G401.6 (cell line): ENCODE data around the gene SMARCAL1.

ENCODE experiments used
- FAIRE-seq: peaks from 2 replicates; lab custom pipeline; 2012; peaks lifted over from hg19 to GRCh38; lab: Jason Lieb, UNC

SMARCAL1 gene

GRCh38 chr2:216477283-216478035 is 65.2 kb downstream of the SMARCAL1 start:
- FAIRE-seq: no peak

GRCh38 chr2:216478151-216478550 is 65.9 kb downstream of the SMARCAL1 start:
- FAIRE-seq: no peak

- no peak for FAIRE-seq
Measured at GRCh38 chr2:216478791-216479190, 66.5 kb downstream of the SMARCAL1 start.

DNA sequence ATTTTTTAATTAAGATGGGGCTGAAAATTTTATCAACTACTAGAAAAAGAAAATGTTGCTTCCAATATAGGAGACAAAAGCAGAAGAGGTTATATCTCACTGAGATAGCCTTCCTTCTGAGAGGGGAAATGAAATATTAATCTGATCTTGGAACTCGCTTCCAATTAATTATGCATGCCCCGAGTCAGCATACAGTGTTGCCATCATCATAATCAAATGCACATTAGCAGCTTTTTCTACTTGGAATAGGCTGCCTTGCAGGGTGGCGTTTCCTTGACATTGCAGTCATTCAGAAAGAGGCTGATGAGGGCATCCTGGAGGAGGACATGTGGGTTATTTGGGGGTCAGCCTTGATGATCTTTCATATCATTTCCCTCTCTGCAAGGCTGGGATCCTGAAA is 67.9 kb downstream of the SMARCAL1 start:
- no peak for FAIRE-seq

DNA sequence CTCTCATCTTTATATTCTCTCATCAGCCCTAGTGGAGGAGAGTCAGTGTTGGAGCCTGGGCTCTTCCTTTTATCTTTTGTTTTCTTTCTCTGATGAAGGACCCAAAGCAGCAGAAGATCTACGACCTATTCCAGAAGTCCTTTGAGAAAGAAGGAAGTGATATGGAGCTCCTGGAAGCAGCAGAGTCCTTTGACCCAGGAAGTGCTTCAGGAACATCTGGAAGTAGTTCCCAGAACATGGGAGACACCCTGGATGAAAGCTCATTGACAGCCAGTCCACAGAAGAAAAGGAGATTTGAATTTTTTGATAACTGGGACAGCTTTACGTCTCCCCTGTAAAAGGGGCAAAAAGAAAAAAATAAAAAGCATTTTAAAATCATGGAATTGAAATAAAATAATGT is 70.4 kb downstream of the SMARCAL1 start:
- FAIRE-seq: no peak

DNA sequence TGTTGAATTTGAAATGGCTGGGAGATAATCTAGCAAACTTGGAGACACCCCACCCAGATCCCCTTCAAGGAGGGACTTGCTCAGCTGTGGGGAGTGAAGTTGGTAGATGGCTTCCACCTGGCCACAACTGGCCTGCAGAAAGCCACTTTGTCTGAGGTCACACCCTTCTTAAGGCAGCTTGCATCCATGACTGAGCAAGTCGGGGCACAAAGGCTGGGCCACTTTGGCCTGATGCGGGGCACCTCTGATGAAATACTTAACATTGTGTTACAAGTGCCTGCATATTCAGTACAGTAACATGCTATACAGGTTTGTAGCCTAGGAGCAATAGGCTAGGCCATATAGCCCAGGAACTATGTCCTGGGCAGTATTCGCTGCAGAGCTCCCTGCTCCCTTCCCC is 73.0 kb downstream of the SMARCAL1 start:
- no peak for FAIRE-seq

- FAIRE-seq: no peak
Measured at GRCh38 chr2:216485745-216486144, 73.5 kb downstream of the SMARCAL1 start.

DNA sequence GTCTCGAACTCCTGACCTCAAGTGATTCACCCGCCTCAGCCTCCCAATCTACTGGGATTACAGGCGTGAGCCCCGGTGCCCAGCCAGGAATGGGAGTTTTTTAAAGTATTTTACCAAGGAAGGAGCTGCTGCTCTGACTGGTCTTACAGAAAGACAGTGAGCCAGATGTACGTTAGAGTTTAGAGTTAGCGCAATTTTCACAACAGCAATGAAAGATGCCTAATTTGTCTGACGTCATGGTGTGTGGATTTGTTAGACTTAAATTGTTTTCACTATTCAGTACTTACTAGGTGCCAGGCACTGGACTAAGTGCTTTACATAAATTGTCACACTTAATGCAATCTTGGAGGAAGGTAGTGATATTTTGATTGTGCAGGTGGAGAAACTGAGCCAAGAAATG is 74.0 kb downstream of the SMARCAL1 start:
- no peak for FAIRE-seq

DNA sequence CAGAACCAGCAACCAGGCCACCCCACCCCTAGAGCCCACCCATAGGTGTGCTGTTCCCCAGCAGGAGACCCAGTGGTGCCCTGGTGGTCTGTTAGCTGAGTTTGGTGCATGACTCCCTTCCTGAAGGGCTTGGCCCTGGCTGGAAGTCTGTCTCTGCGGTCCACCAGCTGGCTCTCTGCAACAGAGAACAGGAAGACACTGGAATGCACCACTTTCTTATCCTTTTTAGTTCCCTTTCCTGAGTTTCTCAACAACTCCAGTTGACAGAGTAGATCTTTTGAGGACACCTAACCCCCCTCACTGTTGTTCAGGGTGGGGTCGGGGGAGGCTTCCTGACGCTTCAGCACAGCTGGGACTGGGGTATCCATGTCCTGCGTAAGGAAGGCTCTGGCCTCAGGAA is 74.4 kb downstream of the SMARCAL1 start:
- FAIRE-seq: no peak

- FAIRE-seq: no peak
Measured at GRCh38 chr2:216490061-216490460, 77.8 kb downstream of the SMARCAL1 start.

- no peak for FAIRE-seq
Measured at GRCh38 chr2:216491793-216492596, 79.7 kb downstream of the SMARCAL1 start.

GRCh38 chr2:216492597-216493333 is 80.5 kb downstream of the SMARCAL1 start:
- FAIRE-seq: no peak

- no peak for FAIRE-seq
Measured at GRCh38 chr2:216493334-216493685, 81.0 kb downstream of the SMARCAL1 start.

GRCh38 chr2:216495656-216496055 is 83.4 kb downstream of the SMARCAL1 start:
- FAIRE-seq: no peak

GRCh38 chr2:216497382-216498069 is 85.2 kb downstream of the SMARCAL1 start:
- no peak for FAIRE-seq

- no peak for FAIRE-seq
Measured at GRCh38 chr2:216498070-216498378, 85.7 kb downstream of the SMARCAL1 start.

DNA sequence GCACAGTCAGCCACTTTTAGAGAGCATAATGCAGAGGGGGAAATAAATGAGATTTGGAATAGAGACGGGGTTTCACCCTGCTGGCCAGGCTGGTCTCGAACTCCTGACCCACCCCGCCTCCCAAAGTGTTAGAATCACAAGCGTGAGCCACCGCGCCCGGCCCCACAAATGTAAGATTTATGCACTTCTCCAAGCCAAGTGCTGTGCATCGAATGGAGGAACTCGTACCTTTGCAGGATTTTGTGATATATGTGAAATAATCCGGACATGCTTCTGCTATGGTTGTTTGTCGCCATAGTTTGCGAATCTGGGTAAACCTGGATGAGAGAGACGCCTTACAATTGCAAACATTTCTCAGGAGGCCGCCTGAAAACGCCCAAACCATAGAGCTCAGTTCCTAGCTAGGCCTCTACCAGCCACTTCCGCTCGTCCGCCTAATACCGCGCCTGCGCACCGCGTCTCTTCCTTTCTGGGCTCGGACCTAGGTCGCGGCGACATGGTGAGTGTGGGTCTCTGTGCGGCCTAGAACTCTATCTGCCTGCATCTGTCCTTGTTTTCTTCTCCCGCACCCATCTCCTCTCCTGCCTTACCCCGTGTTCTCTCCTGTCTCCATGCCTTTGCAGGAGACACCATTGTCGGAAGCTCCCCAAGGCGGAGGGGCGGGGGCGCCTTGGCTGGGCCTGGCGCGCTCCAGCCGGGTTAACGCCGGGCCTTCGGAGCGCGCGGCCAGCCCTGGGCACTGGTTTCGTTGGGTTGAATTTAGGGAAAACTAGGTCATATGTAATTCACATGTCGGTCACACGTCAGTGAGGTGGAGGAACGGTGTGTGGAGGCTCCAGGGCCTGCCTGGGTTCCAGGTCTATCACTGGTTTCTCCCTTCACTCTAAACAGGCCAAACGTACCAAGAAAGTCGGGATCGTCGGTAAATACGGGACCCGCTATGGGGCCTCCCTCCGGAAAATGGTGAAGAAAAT is 86.4 kb downstream of the SMARCAL1 start, which contains the start of gene RPL37A:
Gene RPL37A (plus strand): TSS at position 466 of the 974 bp plus-strand sequence. CDS start 31 bp downstream, at position 497.
- FAIRE-seq: peak; percentile 83

GRCh38 chr2:216499641-216500218 is 87.4 kb downstream of the SMARCAL1 start:
- no peak for FAIRE-seq

DNA sequence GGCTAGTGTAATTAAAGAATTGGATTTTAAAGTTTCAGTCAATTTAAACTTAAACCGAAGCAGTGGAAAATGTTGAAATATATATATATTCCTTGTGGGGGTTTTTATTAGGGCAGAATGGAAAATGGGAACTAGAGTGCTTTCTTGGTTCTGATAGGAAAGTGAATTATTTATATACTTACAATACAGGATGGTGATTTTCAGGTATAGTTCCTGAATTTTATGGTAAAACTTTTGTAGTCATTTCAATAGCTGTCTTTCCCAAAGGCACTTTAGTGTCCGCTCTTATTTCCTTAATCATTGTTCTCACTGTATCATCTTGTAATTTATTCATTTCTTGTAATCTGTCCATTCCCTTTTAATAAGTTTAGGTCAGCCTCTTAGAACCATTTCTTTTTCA is 88.3 kb downstream of the SMARCAL1 start:
- no peak for FAIRE-seq

GRCh38 chr2:216501854-216502253 is 89.6 kb downstream of the SMARCAL1 start:
- no peak for FAIRE-seq
